Right lobe of liver (tissue), 4 donors: ENCODE measurements around the gene MYL5.

ENCODE experiments used
- POLR2A ChIP-seq: fragments of 450-650 bp; IDR thresholded peaks from one replicate; pipeline ENCODE4 v1.6.1; 2017; ENCODE audit warnings: antibody characterized with exemption, mild to moderate bottlenecking
- TF ChIP-seq, protein P1 (sequence below), 4 donors: fragments of 200-600 bp in 3 of 4; fragments of 450-650 bp in 1 of 4; IDR thresholded peaks; one replicate each; pipeline versions ENCODE4 v1.5.1 to v1.8.0; 2016 to 2022; ENCODE audit warnings: antibody characterized with exemption in 4 of 4, mild to moderate bottlenecking in 2 of 4
- donor health status: DM: no; HTN: no; CAD: no.
- donor health status: DM: no; HTN: no; CAD: no.
- donor health status: DM: no; HTN: yes; CAD: no.

DNA sequence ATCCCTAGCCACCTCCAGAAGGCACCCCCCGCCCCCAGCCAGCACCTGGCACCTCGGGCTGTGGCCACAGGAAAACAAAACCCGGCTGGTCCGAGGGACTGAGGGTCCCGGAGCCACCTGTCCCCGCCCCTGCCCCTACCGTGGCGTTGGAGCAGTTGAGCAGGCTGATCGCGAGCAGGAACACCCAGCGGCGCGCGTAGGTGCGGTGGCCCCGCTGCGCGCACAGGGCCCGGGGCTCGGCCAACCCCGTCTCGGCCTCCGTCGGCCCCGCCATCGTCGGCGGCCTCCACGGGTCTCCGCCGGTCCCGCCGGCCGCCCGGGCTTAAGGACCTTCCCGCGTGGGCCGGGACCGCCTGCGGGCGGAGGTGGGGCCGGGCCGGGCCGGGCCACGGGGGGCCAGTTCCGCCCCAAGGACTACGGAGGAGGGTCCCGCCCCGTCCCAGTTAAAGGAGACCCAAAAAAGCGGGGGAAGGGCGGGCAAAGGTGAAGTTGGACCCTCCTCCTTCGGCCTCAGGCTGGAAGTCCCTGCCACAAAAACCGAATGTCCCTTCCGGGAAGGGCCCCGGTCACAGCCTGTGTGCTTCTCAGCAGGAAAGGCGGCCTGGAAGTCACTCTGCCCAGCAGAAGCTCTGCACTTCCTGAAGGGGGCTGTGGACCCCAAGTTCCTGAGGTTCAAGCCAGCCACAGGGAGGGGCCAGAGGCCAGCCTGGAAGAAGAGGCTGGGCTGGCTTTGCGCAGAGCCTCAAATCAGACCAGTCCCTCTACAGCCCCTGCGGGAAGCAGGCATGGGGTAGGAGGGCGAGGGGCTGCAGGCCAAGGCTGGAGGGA, 14.7 kb downstream of the MYL5 start, which contains the start of gene SLC49A3:
- TF ChIP-seq, protein P1, sequence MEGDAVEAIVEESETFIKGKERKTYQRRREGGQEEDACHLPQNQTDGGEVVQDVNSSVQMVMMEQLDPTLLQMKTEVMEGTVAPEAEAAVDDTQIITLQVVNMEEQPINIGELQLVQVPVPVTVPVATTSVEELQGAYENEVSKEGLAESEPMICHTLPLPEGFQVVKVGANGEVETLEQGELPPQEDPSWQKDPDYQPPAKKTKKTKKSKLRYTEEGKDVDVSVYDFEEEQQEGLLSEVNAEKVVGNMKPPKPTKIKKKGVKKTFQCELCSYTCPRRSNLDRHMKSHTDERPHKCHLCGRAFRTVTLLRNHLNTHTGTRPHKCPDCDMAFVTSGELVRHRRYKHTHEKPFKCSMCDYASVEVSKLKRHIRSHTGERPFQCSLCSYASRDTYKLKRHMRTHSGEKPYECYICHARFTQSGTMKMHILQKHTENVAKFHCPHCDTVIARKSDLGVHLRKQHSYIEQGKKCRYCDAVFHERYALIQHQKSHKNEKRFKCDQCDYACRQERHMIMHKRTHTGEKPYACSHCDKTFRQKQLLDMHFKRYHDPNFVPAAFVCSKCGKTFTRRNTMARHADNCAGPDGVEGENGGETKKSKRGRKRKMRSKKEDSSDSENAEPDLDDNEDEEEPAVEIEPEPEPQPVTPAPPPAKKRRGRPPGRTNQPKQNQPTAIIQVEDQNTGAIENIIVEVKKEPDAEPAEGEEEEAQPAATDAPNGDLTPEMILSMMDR (IDR thresholded peaks at IDR 0.05) = no peak
- TF ChIP-seq POLR2A = no peak
